DOHH2 (cell line): ENCODE data around the gene BDNF.

Experiments
- H3F3A ChIP-seq: fragments of 200-600 bp; sonication (generic), shearing (Covaris generic); 2 replicates; pipeline ENCODE4 v1.6.0; 2016; ENCODE audit warnings: antibody characterized with exemption, mild to moderate bottlenecking; ENCODE audit not compliant: control insufficient read depth, insufficient read depth
- H3K27ac ChIP-seq: fragments of 200-600 bp; sonication (generic); 2 replicates; pipeline ENCODE4 v1.5.1; 2014; ENCODE audit warnings: low read depth, mild to moderate bottlenecking, low read length, moderate library complexity
- H3K27me3 ChIP-seq: fragments of 200-600 bp; sonication (generic); 2 replicates; pipeline ENCODE4 v1.6.1; 2014; ENCODE audit warnings: mild to moderate bottlenecking, low read length, mixed read lengths; ENCODE audit not compliant: control insufficient read depth
- H3K36me3 ChIP-seq: fragments of 200-600 bp; sonication (generic); 2 replicates; pipeline ENCODE4 v1.6.1; 2014; ENCODE audit warnings: mild to moderate bottlenecking, low read length, moderate library complexity, mixed read lengths; ENCODE audit not compliant: control insufficient read depth
- H3K4me1 ChIP-seq: fragments of 200-600 bp; sonication (generic); 2 replicates; pipeline ENCODE4 v1.6.1; 2014; ENCODE audit warnings: mild to moderate bottlenecking, low read length, mixed read lengths; ENCODE audit not compliant: control insufficient read depth
- H3K4me2 ChIP-seq: fragments of 200-600 bp; sonication (generic); 2 replicates; pipeline ENCODE4 v1.6.0; 2014; ENCODE audit warnings: mild to moderate bottlenecking, low read length, moderate library complexity
- H3K4me3 ChIP-seq: fragments of 200-600 bp; sonication (generic); 2 replicates; pipeline ENCODE4 v1.5.1; 2014; ENCODE audit warnings: mild to moderate bottlenecking, low read length, mixed read lengths
- H3K79me2 ChIP-seq: fragments of 200-600 bp; sonication (generic); 2 replicates; pipeline ENCODE4 v1.6.1; 2014; ENCODE audit warnings: mild to moderate bottlenecking, low read length, mixed read lengths; ENCODE audit not compliant: control insufficient read depth
- H3K9me2 ChIP-seq: fragments of 200-600 bp; sonication (generic); replicated peaks from 2 replicates; pipeline ENCODE4 v1.6.1; 2014; ENCODE audit warnings: mild to moderate bottlenecking, low read length, mixed read lengths; ENCODE audit not compliant: control insufficient read depth
- H3K9me3 ChIP-seq: fragments of 200-600 bp; sonication (generic); 2 replicates; pipeline ENCODE4 v1.6.1; 2014; ENCODE audit warnings: antibody characterized with exemption, low read length, mixed read lengths; ENCODE audit not compliant: control insufficient read depth, insufficient read depth
- H4K20me1 ChIP-seq: fragments of 200-600 bp; sonication (generic); 2 replicates; pipeline ENCODE4 v1.6.0; 2014; ENCODE audit warnings: low read depth, mild to moderate bottlenecking, antibody characterized with exemption, low read length, moderate library complexity; ENCODE audit not compliant: control insufficient read depth, insufficient read depth
- CTCF ChIP-seq: fragments of 200-600 bp; sonication (generic); IDR thresholded peaks from one replicate; pipeline ENCODE4 v1.5.1; 2014; ENCODE audit warnings: antibody characterized with exemption, mild to moderate bottlenecking, low read depth, low read length; ENCODE audit not compliant: poor library complexity, severe bottlenecking
- EZH2phosphoT487 ChIP-seq: fragments of 200-600 bp; sonication (generic); IDR thresholded peaks from 2 replicates; pipeline ENCODE4 v1.6.1; 2017; ENCODE audit warnings: borderline replicate concordance, mild to moderate bottlenecking, antibody characterized with exemption, low read length, moderate library complexity, mixed read lengths

The BDNF gene

GRCh38 chr11:27649800-27650199 lies 50.5 kb downstream of the BDNF start:
- H3K27me3 ChIP-seq = no peaks in the 10 kb centered on the region
- H3K9me3 ChIP-seq = no peaks in the 10 kb centered on the region
- no peaks in the 10 kb centered on the region for H3K9me2 ChIP-seq
- no peaks in the 10 kb centered on the region for H3K4me1 ChIP-seq
- H3K36me3 ChIP-seq = no peaks in the 10 kb centered on the region
- H3K79me2 ChIP-seq = no peaks in the 10 kb centered on the region
- no peak overlapping the region for H3K4me2 ChIP-seq
- H3K27ac ChIP-seq = no peak overlapping the region
- no peak overlapping the region for H3K4me3 ChIP-seq
- TF ChIP-seq EZH2phosphoT487 (no peak), CTCF (no peak)
- H3F3A ChIP-seq = no peaks in the 10 kb centered on the region
- no peaks in the 10 kb centered on the region for H4K20me1 ChIP-seq

GRCh38 chr11:27648840-27649239 lies 51.4 kb downstream of the BDNF start:
- Histone ChIP-seq H3K9me2 (no peaks in the 10 kb centered on the region), H3K4me2 (no peak overlapping the region), H3K79me2 (no peaks in the 10 kb centered on the region), H3K27me3 (no peaks in the 10 kb centered on the region), H3K4me1 (no peaks in the 10 kb centered on the region), H3K27ac (no peak overlapping the region), H3F3A (no peaks in the 10 kb centered on the region), H3K36me3 (no peaks in the 10 kb centered on the region), H3K9me3 (no peaks in the 10 kb centered on the region), H3K4me3 (no peak overlapping the region), H4K20me1 (no peaks in the 10 kb centered on the region)
- TF ChIP-seq EZH2phosphoT487 (no peak), CTCF (no peak)

DNA sequence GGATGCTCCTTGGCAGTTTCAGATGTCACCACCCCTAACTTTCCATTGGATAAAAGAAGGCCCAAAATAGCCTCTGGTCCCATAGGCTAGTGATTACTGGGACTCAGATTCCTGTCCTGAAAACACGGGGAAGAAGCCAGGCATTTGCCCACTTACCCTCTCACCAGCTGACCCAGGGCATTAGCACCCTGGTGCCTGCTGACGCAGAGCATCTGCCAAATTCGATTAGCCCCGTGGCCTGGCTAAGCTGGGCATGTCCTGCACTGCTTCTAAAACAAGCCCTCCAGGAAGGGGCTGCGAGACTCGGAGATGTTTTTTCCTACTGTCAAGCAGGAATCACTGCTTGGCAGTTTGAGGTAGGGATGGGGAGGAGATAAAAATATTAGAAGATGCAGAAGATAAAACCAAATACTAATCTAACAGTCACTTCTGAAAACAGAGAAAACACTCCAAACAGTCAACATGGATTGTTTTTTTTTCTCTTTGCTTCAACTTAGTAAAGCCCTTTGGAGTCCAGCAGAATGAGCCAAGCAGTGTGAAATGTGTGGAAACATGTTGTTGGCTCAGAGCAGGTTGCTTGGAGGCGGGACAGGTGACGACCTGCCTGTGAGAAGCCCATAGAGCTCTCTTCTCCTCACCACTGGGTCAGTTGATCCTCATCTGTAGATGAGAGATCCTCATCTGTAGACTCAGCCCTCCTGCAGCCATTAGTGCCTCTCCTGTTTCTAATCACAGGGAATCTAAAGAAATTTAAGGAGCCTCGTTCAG lies 54.0 kb downstream of the BDNF start:
- H3K9me3 ChIP-seq = no peaks in the 10 kb centered on the region
- H4K20me1 ChIP-seq = no peaks in the 10 kb centered on the region
- no peaks in the 10 kb centered on the region for H3K9me2 ChIP-seq
- no peaks in the 10 kb centered on the region for H3K36me3 ChIP-seq
- no peaks in the 10 kb centered on the region for H3K27me3 ChIP-seq
- TF ChIP-seq EZH2phosphoT487 (no peak), CTCF (no peak)
- H3K27ac ChIP-seq = no peak overlapping the region
- H3K4me3 ChIP-seq = no peak overlapping the region
- H3F3A ChIP-seq = no peaks in the 10 kb centered on the region
- H3K79me2 ChIP-seq = no peaks in the 10 kb centered on the region
- no peak overlapping the region for H3K4me2 ChIP-seq
- H3K4me1 ChIP-seq = no peaks in the 10 kb centered on the region
